Astrocyte of the spinal cord (primary cell): Measurements from ENCODE around the gene PIAS1.
A peak's percentile ranks its signal among the peaks of the same experiment; 100 is the strongest.
"Not testable (repeated sequence)": the region's sequence is repeated elsewhere in the genome, so short reads cannot be mapped to it uniquely, and the experiment has no call there.

Source experiments
- DNase-seq: peaks from one replicate; pipeline ENCODE4 v3.0.0; 2011; ENCODE audit warnings: low read depth, low spot score
- H3K4me3 ChIP-seq: 2 replicates; pipeline ENCODE4 v1.5.1; 2011; ENCODE audit warnings: low read depth, mild to moderate bottlenecking, low read length, moderate library complexity
- CTCF ChIP-seq: IDR thresholded peaks from 2 replicates; pipeline ENCODE4 v1.5.1; 2012; ENCODE audit warnings: low read depth, mild to moderate bottlenecking, low read length, inconsistent platforms
- in situ Hi-C: cut with HindIII; loops from 2 replicates; pipeline ENCODE4 v1.10.0; 2017; ENCODE audit warnings: low sequenced_read_pairs

The PIAS1 gene

DNA sequence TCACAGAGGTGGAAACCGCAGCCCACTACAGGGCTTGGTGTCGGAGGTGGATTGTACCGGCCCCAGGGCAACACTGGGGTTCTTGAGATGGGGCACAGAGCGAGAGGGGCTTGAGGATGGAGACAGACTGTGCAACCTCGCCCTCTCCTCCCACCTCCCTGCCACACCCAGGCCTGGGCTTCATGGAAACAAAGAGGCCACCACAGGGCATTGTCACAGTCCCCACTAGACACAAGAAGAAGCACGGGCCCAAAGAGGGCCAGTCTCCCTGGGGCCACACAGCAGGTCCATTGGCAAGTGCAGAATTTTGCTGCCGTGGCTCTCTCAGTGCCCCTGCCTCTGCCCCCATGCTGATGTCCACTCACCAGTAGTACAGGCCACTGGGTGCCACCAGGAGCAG is 155.2 kb downstream of the PIAS1 start:
- H3K4me3 ChIP-seq = no peak overlapping the region
- DNase-seq = no peak
- TF ChIP-seq CTCF = no peak
- in situ Hi-C loops = no loop called here

GRCh38 chr15:68209735-68210408 is 155.8 kb downstream of the PIAS1 start:
- no peak for TF ChIP-seq CTCF
- DNase-seq = no peak
- no peak overlapping the region for H3K4me3 ChIP-seq
- in situ Hi-C loops = no loop called here

- in situ Hi-C loops = no loop called here
- no peak for TF ChIP-seq CTCF
- H3K4me3 ChIP-seq = no peak overlapping the region
- no peak for DNase-seq
Measured at GRCh38 chr15:68210409-68210756, 156.3 kb downstream of the PIAS1 start.

GRCh38 chr15:68210821-68211655 is 156.9 kb downstream of the PIAS1 start:
- peak; percentile 93 for TF ChIP-seq CTCF
- DNase-seq = peak; percentile 46
- in situ Hi-C loops = no loop called here
- H3K4me3 ChIP-seq = no peak overlapping the region

GRCh38 chr15:68211656-68212320 is 157.7 kb downstream of the PIAS1 start:
- no peak for TF ChIP-seq CTCF
- in situ Hi-C loops = no loop called here
- no peak overlapping the region for H3K4me3 ChIP-seq
- no peak for DNase-seq

DNA sequence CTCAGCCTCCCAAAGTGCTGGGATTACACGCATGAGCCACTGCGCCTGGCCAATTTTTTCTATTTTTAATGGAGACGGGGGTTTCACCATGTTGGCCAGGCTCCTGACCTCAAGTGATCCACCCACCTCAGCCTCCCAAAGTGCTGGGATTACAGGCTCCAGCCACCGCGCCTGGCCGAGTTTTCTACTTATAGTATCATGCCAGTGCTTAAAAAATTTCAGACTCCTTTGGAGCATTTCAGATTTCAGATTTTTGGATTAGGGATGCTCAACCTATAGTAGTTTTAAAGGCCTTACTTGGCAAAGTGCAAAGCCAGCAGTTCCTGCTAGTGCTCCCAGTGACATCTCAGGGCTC is 159.4 kb downstream of the PIAS1 start:
- DNase-seq, H3K4me3 ChIP-seq, in situ Hi-C loops: not testable (repeated sequence)
